ENCODE results near the gene CINP. TPM values are rescaled to one million over a fixed set of nuclear protein-coding genes. Genes with fewer than 3 reads are reported as not detected.

Gene CINP
- total RNA-seq, 6 experiments from 2014 or later, result 15.2 to 32.3 (median 21.0) TPM

GRCh38 chr14:102342238-102342637 lies 20.5 kb downstream of the CINP start:
- DNase-seq, result no peak

GRCh38 chr14:102341566-102341965 lies 21.1 kb downstream of the CINP start:
- Histone ChIP-seq H3K4me3 (no peak overlapping the region), H3K4me1 (no peaks in the 10 kb centered on the region), H3K27ac (no peak overlapping the region), H3K9me3 (no peaks in the 10 kb centered on the region), H3K27me3 (no peaks in the 10 kb centered on the region), H3K36me3 (peaks cover 0 to 27% (median 9%) of the 10 kb centered on the region in 4 donors)
- WGBS (ENCODE audit: insufficient coverage, low coverage, low lambda C conversion rate, missing lambda C conversion rate), result no CpG with 5 or more reads among the region's 8 CpGs
- intact Hi-C loops (cut with DNase I), result no loop called here
- peak in 1 of 4 donors; percentile 6 for ATAC-seq
- DNase-seq, result no peak
- TF ChIP-seq POLR2A (IDR thresholded peaks at IDR 0.05), result no peak

More at GRCh38 chr14:102342238-102342637, 20.5 kb downstream of the CINP start:
- no peaks in the 10 kb centered on the region for H3K9me3 ChIP-seq
- no peaks in the 10 kb centered on the region for H3K4me1 ChIP-seq
- H3K36me3 ChIP-seq, result peaks cover 0 to 27% (median 9%) of the 10 kb centered on the region in 4 donors
- H3K27me3 ChIP-seq, result no peaks in the 10 kb centered on the region
- WGBS (ENCODE audit: insufficient coverage, low coverage, low lambda C conversion rate, missing lambda C conversion rate), result 94% methylated on average over 5 of the region's 5 CpGs
- ATAC-seq, result no peak
- H3K27ac ChIP-seq, result no peak overlapping the region
- H3K4me3 ChIP-seq, result no peak overlapping the region
- intact Hi-C loops (cut with DNase I), result no loop called here
- no peak for TF ChIP-seq CTCF (IDR thresholded peaks at IDR 0.05)
- no peak for TF ChIP-seq POLR2A (IDR thresholded peaks at IDR 0.05)

GRCh38 chr14:102338724-102339123 lies 24.0 kb downstream of the CINP start:
- WGBS (ENCODE audit: insufficient coverage, low coverage, low lambda C conversion rate, missing lambda C conversion rate), result 96% methylated on average over 5 of the region's 9 CpGs
- H3K4me3 ChIP-seq, result no peak overlapping the region
- no peak for ATAC-seq
- no peaks in the 10 kb centered on the region for H3K9me3 ChIP-seq
- intact Hi-C loops (cut with DNase I), result no loop called here
- H3K4me1 ChIP-seq, result no peaks in the 10 kb centered on the region
- peaks cover 0 to 18% (median 3%) of the 10 kb centered on the region in 4 donors for H3K36me3 ChIP-seq
- DNase-seq, result no peak
- no peaks in the 10 kb centered on the region for H3K27me3 ChIP-seq
- no peak overlapping the region for H3K27ac ChIP-seq
- TF ChIP-seq POLR2A (IDR thresholded peaks at IDR 0.05) (no peak), CTCF (IDR thresholded peaks at IDR 0.05) (no peak)

- intact Hi-C loops (cut with DNase I), result no loop called here
- Histone ChIP-seq H3K9me3 (no peaks in the 10 kb centered on the region), H3K27ac (no peak overlapping the region), H3K36me3 (peaks cover 0 to 14% (median 3%) of the 10 kb centered on the region in 4 donors), H3K27me3 (no peaks in the 10 kb centered on the region), H3K4me1 (no peaks in the 10 kb centered on the region), H3K4me3 (no peak overlapping the region)
- DNase-seq, result no peak
- peak in 1 of 4 donors; percentile 12 for ATAC-seq
- WGBS (ENCODE audit: insufficient coverage, low coverage, low lambda C conversion rate, missing lambda C conversion rate), result 89% methylated on average over 1 of the region's 7 CpGs
- TF ChIP-seq CTCF (IDR thresholded peaks at IDR 0.05) (no peak), POLR2A (IDR thresholded peaks at IDR 0.05) (no peak)
Measured at GRCh38 chr14:102335163-102335562, 27.5 kb downstream of the CINP start.

- no peak for TF ChIP-seq CTCF (IDR thresholded peaks at IDR 0.05)
- TF ChIP-seq POLR2A (IDR thresholded peaks at IDR 0.05), result no peak
- Histone ChIP-seq H3K27me3 (no peaks in the 10 kb centered on the region), H3K9me3 (no peaks in the 10 kb centered on the region), H3K36me3 (peaks cover 0 to 11% (median under 1%) of the 10 kb centered on the region in 4 donors), H3K27ac (no peak overlapping the region), H3K4me1 (no peaks in the 10 kb centered on the region), H3K4me3 (no peak overlapping the region)
- DNase-seq, result no peak
- intact Hi-C loops (cut with DNase I), result no loop called here
- no peak for ATAC-seq
- WGBS (ENCODE audit: insufficient coverage, low coverage, low lambda C conversion rate, missing lambda C conversion rate), result 90% methylated on average over 8 of the region's 13 CpGs
Measured at GRCh38 chr14:102333795-102334705, 28.6 kb downstream of the CINP start.
